Esophagus squamous epithelium (tissue), 4 donors: ENCODE measurements around the gene RBM47.

Experiments used
- POLR2A ChIP-seq, 4 donors: fragments of 450-650 bp; IDR thresholded peaks; one replicate each; pipeline ENCODE4 v1.6.1; 2017; ENCODE audit warnings: antibody characterized with exemption in 4 of 4, mild to moderate bottlenecking in 4 of 4, moderate library complexity in 3 of 4
- TF ChIP-seq, protein P1 (sequence below), 6 experiments: fragments of 450-650 bp in 4 of 6; fragments of 200-600 bp in 2 of 6; sonication (generic) in 2 of 6; IDR thresholded peaks; one replicate each; pipeline ENCODE4 v1.5.1; 2016 to 2019; ENCODE audit warnings: antibody characterized with exemption in 6 of 6, mild to moderate bottlenecking in 4 of 6, moderate library complexity in 4 of 6

- TF ChIP-seq, protein P1, sequence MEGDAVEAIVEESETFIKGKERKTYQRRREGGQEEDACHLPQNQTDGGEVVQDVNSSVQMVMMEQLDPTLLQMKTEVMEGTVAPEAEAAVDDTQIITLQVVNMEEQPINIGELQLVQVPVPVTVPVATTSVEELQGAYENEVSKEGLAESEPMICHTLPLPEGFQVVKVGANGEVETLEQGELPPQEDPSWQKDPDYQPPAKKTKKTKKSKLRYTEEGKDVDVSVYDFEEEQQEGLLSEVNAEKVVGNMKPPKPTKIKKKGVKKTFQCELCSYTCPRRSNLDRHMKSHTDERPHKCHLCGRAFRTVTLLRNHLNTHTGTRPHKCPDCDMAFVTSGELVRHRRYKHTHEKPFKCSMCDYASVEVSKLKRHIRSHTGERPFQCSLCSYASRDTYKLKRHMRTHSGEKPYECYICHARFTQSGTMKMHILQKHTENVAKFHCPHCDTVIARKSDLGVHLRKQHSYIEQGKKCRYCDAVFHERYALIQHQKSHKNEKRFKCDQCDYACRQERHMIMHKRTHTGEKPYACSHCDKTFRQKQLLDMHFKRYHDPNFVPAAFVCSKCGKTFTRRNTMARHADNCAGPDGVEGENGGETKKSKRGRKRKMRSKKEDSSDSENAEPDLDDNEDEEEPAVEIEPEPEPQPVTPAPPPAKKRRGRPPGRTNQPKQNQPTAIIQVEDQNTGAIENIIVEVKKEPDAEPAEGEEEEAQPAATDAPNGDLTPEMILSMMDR (IDR thresholded peaks at IDR 0.05), result no peak
- TF ChIP-seq POLR2A (IDR thresholded peaks at IDR 0.05), result no peak
Observed at GRCh38 chr4:40377512-40378365, 251.9 kb downstream of the RBM47 start.
